ENCODE measurements around the gene EVC2.

DNA sequence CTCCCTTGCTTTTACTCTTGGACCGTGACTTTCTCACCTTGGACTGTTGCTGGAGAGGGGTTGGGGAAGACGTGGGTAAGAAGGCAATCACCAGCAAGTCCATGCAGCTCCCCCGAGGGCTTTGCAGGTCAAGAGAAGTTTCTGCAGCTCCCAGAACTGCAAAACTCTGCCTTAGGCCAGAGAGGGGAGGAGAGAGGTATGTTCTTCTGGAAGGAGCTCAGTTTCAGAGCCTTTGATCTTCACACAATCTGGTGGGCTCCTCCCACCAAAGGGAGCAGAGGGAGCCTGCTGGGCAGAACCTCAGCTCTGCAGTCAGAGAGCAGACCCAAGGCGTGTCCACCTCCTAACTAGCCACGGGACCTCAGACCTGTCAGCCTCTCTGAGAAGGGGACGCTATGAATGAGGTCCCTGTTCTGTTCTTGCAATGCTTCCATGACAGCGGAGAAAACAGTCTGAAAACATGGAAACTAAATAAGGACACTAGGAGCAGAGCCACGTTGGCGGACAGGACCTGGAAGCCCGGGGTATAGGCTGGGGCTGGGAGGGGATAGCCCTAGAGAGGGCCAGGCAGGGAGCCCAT is 92.8 kb downstream of the EVC2 start:
- TF ChIP-seq YY1 (IDR thresholded peaks at IDR 0.05; ENCODE audit: insufficient read depth, insufficient read length) = no peak
- TF ChIP-seq ZNF274 (IDR thresholded peaks at IDR 0.05; ENCODE audit: low read depth, low read length) = no peak
